GM19468 (cell line): Measurements from ENCODE around the gene NNT.

Experiments
- ATAC-seq: cut with Tn5 transposase; IDR thresholded peaks from one replicate; pipeline ENCODE4 v1.9.1; 2021; ENCODE audit warnings: mild to moderate bottlenecking, moderate library complexity, moderate number of reproducible peaks; ENCODE audit not compliant: unreplicated experiment; ENCODE audit errors: extremely low read depth

NNT gene

DNA sequence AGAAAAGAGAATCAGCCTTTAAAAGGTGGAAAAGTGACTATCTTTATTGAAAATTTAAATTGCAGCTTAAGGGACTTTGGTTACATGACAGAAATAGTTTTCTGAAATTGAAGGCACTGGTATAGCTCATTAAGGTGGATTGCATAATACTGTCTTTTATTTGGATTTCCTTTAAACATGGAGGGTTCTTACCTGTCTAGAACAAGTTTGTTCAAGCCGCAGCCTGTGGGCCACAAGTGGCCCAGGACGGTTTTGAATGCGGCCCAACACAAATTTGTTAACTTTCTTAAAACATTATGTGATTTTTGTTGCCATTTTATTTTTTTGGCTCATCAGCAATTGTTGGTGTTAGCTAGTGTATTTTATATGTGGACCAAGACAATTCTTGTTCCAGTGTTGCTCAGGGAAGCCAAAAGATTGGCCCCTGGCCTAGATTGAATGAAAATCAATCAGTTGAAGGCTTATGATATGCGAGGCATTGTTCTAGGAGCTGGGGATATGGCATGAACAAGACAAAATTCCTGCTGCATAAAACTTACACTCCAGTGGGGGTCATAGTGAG, 18.0 kb downstream of the NNT start:
- no peak for ATAC-seq

- no peak for ATAC-seq
Observed at GRCh38 chr5:43622074-43622473, 19.1 kb downstream of the NNT start.

GRCh38 chr5:43623048-43623680, 20.2 kb downstream of the NNT start:
- no peak for ATAC-seq

GRCh38 chr5:43627028-43627427, 24.0 kb downstream of the NNT start:
- no peak for ATAC-seq

GRCh38 chr5:43631182-43631910, 28.4 kb downstream of the NNT start:
- ATAC-seq = peak; percentile 82

DNA sequence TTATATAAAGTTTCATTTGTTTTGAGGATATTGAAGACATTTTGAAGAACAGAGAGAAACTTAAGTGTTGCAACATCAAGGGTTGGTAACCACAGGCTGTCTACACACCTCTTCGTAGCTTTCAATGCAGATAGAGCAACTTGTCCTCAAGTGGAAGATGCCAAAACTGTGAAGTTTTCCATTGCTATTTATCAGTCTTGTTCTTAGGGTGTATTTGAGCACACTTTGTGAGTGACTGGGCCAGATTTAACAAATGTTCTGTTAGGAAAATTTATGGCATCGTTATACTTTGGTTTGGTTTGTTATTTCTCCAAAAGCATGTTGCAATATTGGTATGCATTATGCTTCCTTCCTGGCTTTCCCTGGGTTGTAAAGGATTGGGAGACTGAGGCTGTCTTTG, 31.6 kb downstream of the NNT start:
- ATAC-seq = no peak

DNA sequence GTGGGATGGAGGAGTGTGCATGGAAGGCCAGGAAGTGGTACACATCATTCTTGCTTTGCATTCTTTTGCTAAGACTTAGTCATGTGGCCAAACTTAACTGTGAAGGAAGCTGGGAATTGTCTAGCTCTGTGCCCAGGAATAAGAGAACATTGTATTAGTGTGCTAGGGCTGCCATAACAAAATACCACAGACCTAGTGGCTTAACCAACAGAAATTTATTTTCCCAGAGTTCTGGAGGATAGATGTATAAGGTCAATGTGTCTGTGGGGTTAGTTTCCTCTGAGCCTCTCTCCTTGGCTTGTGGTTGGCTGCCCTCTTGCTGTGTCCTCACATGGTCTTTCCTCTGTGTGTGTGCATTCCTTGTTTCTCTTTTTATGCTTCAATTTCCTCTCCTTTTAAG, 32.4 kb downstream of the NNT start:
- ATAC-seq = no peak

- no peak for ATAC-seq
Observed at GRCh38 chr5:43636076-43636475, 33.1 kb downstream of the NNT start.

DNA sequence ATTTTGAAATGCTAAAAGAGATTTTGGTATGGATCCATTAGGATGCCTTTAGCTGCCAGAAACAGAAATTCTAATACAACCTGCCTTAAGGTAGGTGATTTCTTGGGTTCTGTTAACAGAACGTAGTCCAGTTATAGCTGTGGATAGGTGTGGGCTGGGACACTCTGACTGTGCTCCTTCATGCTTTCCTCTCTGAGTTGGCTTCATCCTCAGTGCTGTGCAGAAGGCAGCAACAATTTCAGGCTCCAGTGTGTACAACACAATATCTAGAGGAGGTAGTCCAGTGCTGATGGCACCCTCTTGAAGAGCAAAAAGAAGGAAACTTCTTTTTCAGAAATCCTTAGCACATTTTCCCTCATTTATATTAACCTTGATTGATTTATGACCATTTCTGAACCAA, 34.4 kb downstream of the NNT start:
- ATAC-seq = no peak

- ATAC-seq = no peak
Observed at GRCh38 chr5:43638107-43638506, 35.1 kb downstream of the NNT start.

- ATAC-seq = no peak
Observed at GRCh38 chr5:43638546-43638945, 35.6 kb downstream of the NNT start.

DNA sequence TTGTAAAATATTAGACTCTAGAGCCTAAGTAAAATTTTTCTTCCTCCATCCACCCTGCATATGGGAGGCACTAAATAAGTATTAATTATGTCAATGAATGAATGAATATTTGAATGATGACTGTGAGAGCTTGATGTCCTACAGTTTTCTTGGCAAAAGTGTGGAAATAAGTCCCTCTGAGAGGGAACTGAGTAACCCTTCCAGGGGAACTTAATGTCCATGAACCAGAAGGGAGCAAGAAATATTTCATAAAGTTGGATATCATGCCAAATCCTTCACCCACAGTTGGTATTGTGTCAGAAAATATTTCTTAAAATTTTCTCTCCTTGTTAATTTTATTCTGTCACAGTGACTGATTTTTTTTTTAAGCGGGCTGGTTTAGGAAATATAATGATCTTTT, 36.6 kb downstream of the NNT start:
- no peak for ATAC-seq

GRCh38 chr5:43642428-43642827, 39.4 kb downstream of the NNT start:
- no peak for ATAC-seq

DNA sequence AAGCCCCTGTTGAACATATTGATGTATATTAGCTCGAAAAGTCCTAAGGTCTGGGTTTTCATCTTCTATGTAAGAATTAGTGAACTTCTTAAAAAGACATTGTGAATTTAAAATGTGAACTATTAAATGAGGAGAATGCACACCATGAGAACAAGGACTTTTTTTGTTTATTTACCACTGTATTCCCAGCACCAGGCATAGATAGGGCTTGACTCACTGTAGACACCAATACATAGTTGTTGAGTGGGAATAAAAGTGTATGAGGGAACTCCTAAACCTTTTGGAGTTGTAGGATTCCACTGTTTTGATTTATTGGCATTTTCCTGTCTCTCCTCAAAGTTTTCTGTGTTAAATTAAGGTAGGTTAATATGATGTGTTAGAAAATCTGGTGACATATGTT, 40.3 kb downstream of the NNT start:
- ATAC-seq = no peak

DNA sequence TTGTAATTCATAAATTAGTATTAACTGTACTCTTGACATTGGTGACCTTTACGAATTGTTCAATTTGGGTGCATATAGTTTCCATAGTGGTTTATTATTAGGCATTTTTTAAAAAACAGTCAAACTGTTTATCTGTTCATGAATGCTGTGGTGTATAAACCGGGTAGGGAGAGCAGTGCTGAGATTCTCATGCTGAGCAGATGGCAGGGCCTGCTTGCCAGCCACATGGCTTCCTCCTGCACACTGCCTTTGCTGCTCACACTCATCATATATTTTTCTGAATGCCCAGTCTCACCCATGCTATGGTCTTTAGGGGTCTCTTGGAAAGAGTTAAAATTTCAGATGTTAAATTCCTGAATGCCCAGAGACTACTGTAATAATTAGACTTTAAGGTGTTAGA, 40.8 kb downstream of the NNT start:
- no peak for ATAC-seq

- ATAC-seq = no peak
Observed at GRCh38 chr5:43646992-43647391, 44.0 kb downstream of the NNT start.

- ATAC-seq = no peak
Observed at GRCh38 chr5:43647789-43648188, 44.8 kb downstream of the NNT start.

GRCh38 chr5:43648499-43649124, 45.6 kb downstream of the NNT start:
- ATAC-seq = no peak

DNA sequence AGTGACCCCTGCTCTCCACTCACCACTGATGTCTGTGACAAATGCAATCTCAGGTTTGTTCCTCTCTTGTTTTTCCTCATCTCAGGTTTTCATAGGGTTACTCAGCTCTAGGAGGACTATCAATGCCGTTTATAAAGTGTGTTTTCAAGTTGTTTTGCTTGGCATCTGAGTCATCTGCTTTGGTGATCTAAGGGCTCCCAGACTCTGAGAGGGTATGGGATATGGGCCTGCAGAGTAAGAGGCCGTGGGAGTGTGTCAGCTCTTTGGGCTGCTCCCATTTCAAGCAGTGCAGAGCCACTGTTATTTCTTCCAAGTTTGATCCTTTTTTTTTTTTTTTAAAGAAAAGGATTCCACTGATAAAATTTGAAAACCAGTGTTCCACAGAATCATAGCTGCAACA, 46.3 kb downstream of the NNT start:
- no peak for ATAC-seq

- no peak for ATAC-seq
Observed at GRCh38 chr5:43652537-43653302, 49.7 kb downstream of the NNT start.

GRCh38 chr5:43658509-43658908, 55.5 kb downstream of the NNT start:
- ATAC-seq = no peak
